ENCODE measurements around the gene TENM4. TPM values are rescaled to one million over a fixed set of nuclear protein-coding genes. Genes with fewer than 3 reads are reported as not detected.

Gene TENM4
- total and polyA plus RNA-seq, 10 of the 15 experiments (the other 5 are each of a cell fraction or from before 2014, with no cell fraction given): 0.03 to 0.12 (median 0.06) TPM; not detected in 7

- no peak for DNase-seq (ENCODE audit: low read depth, low spot score)
- CTCF ChIA-PET: interaction anchor here (1.1 kb wide), 1 partner anchor 16 kb away, joined by 5 read pairs; no protein-coding TSS in a partner anchor
- no peaks in the 10 kb centered on the region for H3K79me2 ChIP-seq (ENCODE audit: control insufficient read depth, insufficient read depth, low read length)
- no peak overlapping the region for H3K27ac ChIP-seq (ENCODE audit: control insufficient read depth, insufficient read depth)
- H3K4me3 ChIP-seq: no peak overlapping the region
- H2AFZ ChIP-seq (ENCODE audit: control insufficient read depth, low read depth, low read length): no peak overlapping the region
- H3K27me3 ChIP-seq (replicated peaks in 1 of 2; ENCODE audit: control insufficient read depth in 2 of 2, insufficient read depth in 2 of 2, low read length in 1 of 2): peaks cover 0 to 3% of the 10 kb centered on the region in 2 experiments; a peak in 3 of 4 replicates
- SMC1A ChIA-PET (ENCODE audit: uncharacterized antibody, unreplicated experiment): no interaction called here
- no peak for TF ChIP-seq IRF5 (IDR thresholded peaks at IDR 0.05; ENCODE audit: borderline replicate concordance)
- no peaks in the 10 kb centered on the region for H3K36me3 ChIP-seq (ENCODE audit: control insufficient read depth in 2 of 2, insufficient read depth in 2 of 2, low read length in 1 of 2)
- no peak overlapping the region for H3K9ac ChIP-seq (ENCODE audit: control insufficient read depth, insufficient read depth, low read length)
- BruUV-seq (replicated peaks): no TSS peak
- 15% methylated on average over 3 of the region's 3 CpGs for WGBS (ENCODE audit: insufficient coverage, insufficient replicate concordance, low lambda C conversion rate, missing lambda C conversion rate)
- POLR2A ChIA-PET: no interaction called here
- H3K4me1 ChIP-seq (ENCODE audit: control insufficient read depth, insufficient read depth, low read length): no peaks in the 10 kb centered on the region
- FAIRE-seq: no peak
- intact Hi-C loops (cut with micrococcal nuclease; ENCODE audit: unreplicated experiment) (no loop called here), in situ Hi-C loops (cut with MboI) (no loop called here)
- H3K9me3 ChIP-seq (replicated peaks; ENCODE audit: control insufficient read depth, insufficient read depth, low read length): no peaks in the 10 kb centered on the region
- RAD21 ChIA-PET (ENCODE audit: unreplicated experiment): no interaction called here
- H3K4me2 ChIP-seq (ENCODE audit: control insufficient read depth, insufficient read depth): no peak overlapping the region
- no peaks in the 10 kb centered on the region for H4K20me1 ChIP-seq (ENCODE audit: control insufficient read depth, insufficient read depth)
- no peak for ATAC-seq
These were observed 742.2 kb downstream of the TENM4 start for GRCh38 chr11:78698612-78699011.

GRCh38 chr11:78696177-78696576 is 744.7 kb downstream of the TENM4 start:
- intact Hi-C loops (cut with micrococcal nuclease; ENCODE audit: unreplicated experiment) (no loop called here), in situ Hi-C loops (cut with MboI) (no loop called here)
- DNase-seq (ENCODE audit: low read depth, low spot score) (no peak), FAIRE-seq (no peak), ATAC-seq (no peak)
- H3K79me2 ChIP-seq (ENCODE audit: control insufficient read depth, insufficient read depth, low read length): no peaks in the 10 kb centered on the region
- H2AFZ ChIP-seq (ENCODE audit: control insufficient read depth, low read depth, low read length): no peak overlapping the region
- peaks cover 0 to 3% of the 10 kb centered on the region in 2 experiments; a peak in 1 of 4 replicates for H3K27me3 ChIP-seq (replicated peaks in 1 of 2; ENCODE audit: control insufficient read depth in 2 of 2, insufficient read depth in 2 of 2, low read length in 1 of 2)
- ChIA-PET POLR2A (no interaction called here), SMC1A (ENCODE audit: uncharacterized antibody, unreplicated experiment) (no interaction called here), RAD21 (ENCODE audit: unreplicated experiment) (no interaction called here), CTCF (no interaction called here)
- 9% methylated on average over 7 of the region's 7 CpGs for WGBS (ENCODE audit: insufficient coverage, insufficient replicate concordance, low lambda C conversion rate, missing lambda C conversion rate)
- H3K27ac ChIP-seq (ENCODE audit: control insufficient read depth, insufficient read depth): no peak overlapping the region
- H3K4me1 ChIP-seq (ENCODE audit: control insufficient read depth, insufficient read depth, low read length): no peaks in the 10 kb centered on the region
- no peaks in the 10 kb centered on the region for H3K36me3 ChIP-seq (ENCODE audit: control insufficient read depth in 2 of 2, insufficient read depth in 2 of 2, low read length in 1 of 2)
- no peak overlapping the region for H3K9ac ChIP-seq (ENCODE audit: control insufficient read depth, insufficient read depth, low read length)
- H3K4me2 ChIP-seq (ENCODE audit: control insufficient read depth, insufficient read depth): no peak overlapping the region
- no peaks in the 10 kb centered on the region for H4K20me1 ChIP-seq (ENCODE audit: control insufficient read depth, insufficient read depth)
- H3K9me3 ChIP-seq (replicated peaks; ENCODE audit: control insufficient read depth, insufficient read depth, low read length): no peaks in the 10 kb centered on the region
- no TSS peak for BruUV-seq (replicated peaks)
- no peak overlapping the region for H3K4me3 ChIP-seq
- no peak for TF ChIP-seq PAX8 (IDR thresholded peaks at IDR 0.05)
- TF ChIP-seq BHLHE40 (IDR thresholded peaks at IDR 0.05; ENCODE audit: borderline replicate concordance in 1 of 2, low read depth in 2 of 2, low read length in 1 of 2): no peak
- TF ChIP-seq TCF12 (IDR thresholded peaks at IDR 0.05; ENCODE audit: low read depth, low read length): no peak
- TF ChIP-seq RAD21 (IDR thresholded peaks at IDR 0.05; ENCODE audit: insufficient read depth, low read depth, low read length): no peak
- TF ChIP-seq TCF3 (IDR thresholded peaks at IDR 0.05; ENCODE audit: borderline replicate concordance, insufficient read depth, low read depth, low read length): no peak
- TF ChIP-seq ATF7 (IDR thresholded peaks at IDR 0.05; ENCODE audit: low read depth): no peak
- no peak for TF ChIP-seq FOS (IDR thresholded peaks at IDR 0.05; ENCODE audit: borderline replicate concordance, extremely low read depth, insufficient read length)
- no peak for TF ChIP-seq NR2C2 (IDR thresholded peaks at IDR 0.05; ENCODE audit: borderline replicate concordance, control insufficient read depth, insufficient read length, low read depth)
- TF ChIP-seq FOXK2 (IDR thresholded peaks at IDR 0.05): no peak
- TF ChIP-seq PBX3 (IDR thresholded peaks at IDR 0.05; ENCODE audit: insufficient replicate concordance, low read depth, low read length): no peak
- TF ChIP-seq NFYB (IDR thresholded peaks at IDR 0.05; ENCODE audit: insufficient read depth, low read depth, low read length): no peak
- TF ChIP-seq BACH1 (IDR thresholded peaks at IDR 0.05; ENCODE audit: borderline replicate concordance): no peak
- no peak for TF ChIP-seq RELB (IDR thresholded peaks at IDR 0.05; ENCODE audit: low read depth)
